GM18520 (cell line): ENCODE data around the gene POLR3G.

ENCODE experiments used
- ATAC-seq: cut with Tn5 transposase; IDR thresholded peaks from one replicate; pipeline ENCODE4 v1.9.1; 2021; ENCODE audit not compliant: unreplicated experiment

POLR3G gene

DNA sequence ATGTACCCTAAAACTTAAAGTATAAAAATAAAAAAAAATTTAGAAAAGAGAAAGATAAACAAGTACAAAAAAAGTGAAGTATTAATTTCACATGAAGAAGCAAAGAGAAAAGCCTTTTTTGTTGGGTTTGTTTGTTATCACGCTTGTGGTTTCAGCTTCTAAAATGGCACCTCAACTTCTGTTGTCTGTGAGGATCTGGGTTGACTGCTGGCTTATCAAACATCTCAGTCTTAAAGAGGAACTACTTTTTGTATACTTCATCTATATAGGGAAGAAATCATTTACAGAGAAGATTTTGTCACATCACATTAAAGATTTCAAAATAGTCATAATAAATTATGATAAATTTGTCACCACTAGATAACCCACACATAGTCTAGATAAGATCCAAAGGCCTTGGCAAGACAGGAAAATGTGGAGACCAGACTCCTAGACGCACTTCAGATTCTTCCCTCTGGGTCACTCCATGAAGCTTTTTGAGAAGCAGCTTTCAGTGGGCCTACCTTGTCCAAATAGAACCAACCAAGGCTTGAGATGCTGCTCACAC lies 75.1 kb downstream of the POLR3G start:
- no peak for ATAC-seq

DNA sequence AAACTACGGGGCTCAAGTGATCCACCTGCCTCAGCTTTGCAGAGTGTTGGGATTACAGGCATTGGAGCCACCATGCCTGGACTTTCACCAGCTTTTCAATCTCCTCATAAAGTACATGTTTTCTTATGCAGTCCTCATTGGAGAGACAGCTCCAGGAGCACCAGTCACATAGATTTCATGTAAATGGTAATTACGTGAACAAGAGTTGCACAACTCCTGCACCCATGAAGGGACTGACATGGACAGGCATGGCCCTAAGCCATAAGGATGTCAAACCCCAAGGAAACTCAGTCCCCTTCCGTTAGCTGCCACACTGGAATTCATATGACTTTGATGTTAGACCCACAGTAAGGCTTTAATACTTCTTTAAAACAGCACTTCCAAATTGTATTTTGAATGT lies 76.3 kb downstream of the POLR3G start:
- no peak for ATAC-seq

DNA sequence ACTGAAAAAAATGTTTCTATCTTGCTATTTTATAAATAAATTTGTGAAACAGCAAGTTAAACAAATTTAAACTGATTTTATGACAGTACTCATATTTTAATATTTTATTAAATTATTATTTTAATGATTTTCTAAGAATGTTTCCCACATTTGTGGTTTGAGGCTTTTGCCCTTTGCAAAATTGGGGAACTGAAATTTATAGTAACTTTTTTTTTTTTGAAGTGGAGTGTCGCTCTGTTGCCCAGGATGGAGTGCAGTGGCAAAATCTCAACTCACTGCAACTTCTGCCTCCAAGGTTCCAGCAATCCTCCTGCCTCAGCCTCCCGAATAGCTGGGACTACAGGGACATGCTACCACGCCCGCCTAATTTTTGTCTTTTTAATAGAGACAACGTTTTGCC lies 76.7 kb downstream of the POLR3G start:
- ATAC-seq = no peak

DNA sequence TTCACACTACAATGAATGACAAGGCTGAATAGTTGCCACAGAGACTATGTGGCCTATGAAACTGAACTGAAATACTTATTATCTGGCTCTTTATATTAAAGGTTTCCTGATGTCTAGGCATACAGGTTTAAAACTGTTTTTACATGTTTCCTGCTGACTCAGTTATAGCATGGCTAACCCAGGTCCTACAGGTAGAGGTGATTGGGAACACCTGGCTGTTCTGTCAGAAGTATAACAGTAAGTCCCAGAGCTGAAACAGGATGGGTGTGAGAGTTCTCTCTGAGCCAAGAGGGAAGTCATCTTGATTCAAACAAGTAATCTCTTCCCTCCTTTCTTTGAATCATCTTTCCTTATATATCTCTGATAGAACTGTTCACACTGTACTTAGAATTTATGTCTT lies 79.0 kb downstream of the POLR3G start:
- no peak for ATAC-seq

DNA sequence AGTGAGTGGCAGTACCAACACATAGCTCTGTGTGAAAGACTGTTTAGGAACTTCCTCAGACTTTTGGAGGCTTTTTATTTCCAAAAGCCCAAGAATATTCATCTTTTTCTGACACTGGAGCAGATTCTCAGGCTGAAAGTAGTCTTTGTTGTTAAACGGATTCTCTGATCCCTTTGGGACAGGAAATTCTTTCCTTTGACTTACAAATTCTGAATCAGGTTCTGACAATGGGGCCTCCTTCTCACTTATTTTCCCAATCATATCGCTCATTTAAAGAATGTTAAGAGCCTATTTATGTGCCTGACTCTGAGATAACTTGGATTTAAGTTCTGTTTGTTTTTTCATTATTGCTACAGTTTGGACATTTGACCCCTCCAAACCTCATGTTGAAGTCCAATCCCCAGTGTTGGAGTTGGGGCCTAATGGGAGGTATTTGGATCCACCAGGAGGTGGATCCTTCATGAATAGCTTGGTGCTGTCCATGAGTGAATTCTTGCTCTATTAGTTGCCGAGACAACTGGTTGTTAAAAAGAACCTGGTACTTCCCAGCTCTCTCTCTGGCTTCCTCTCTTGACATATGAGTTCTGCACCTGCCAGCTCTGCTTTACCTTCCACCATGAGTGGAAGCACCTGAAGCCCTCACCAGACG lies 79.8 kb downstream of the POLR3G start:
- no peak for ATAC-seq

DNA sequence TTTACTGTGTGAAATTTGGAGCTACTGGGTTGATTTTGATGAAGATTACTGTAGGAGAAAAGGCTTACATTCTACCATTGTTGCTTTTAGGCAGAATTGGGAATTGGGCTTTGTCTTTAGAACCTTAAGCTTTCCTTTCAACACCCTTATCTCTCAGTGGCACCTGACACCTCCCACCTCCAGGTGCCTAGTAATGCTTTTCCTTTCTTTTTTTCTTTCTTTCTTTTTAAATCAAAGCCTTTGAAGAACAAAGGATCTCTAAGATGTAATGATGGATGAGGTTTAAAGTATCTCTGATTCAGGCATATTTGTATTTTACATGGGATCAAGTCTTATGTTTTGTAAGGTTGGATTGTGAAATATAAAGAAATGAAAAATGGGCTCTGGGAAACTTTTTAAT lies 81.0 kb downstream of the POLR3G start:
- ATAC-seq = no peak

DNA sequence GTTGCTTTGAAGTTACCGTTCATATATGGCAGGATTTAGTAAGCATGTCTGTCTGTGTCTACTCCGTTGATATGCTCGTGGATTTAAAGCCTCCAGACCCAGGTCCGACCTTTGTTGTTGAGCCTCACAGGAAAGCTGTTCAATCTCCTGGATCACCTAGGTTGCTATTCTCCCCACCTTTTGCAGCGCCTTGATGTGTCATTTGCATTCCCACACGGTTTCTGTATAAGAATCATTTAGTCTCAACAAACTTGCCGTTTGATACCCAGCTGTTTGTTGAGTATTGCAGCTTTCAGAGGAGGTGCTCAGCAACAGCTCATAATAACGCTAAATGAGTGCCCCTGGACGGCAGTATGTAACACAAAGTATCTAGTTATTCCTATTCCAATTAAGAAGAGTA lies 82.7 kb downstream of the POLR3G start:
- no peak for ATAC-seq

DNA sequence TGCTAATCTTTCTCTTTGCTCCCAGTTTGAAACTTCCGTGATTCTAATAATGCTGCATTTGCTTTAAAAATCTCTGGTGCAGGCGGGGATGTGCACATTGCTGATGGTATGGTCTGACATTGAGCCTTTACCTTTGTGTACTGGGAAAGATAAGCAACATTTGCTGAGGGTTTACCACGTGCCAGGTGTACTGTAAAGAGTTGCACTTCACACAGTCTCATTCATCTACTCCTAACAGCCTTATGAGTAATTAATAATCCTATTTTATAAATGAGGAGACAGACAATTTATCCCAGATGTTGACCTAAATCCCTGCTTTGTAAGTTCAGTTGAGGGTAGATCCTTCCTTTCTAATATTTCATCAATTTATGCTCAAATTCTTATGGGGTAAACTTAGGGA lies 83.2 kb downstream of the POLR3G start:
- no peak for ATAC-seq

DNA sequence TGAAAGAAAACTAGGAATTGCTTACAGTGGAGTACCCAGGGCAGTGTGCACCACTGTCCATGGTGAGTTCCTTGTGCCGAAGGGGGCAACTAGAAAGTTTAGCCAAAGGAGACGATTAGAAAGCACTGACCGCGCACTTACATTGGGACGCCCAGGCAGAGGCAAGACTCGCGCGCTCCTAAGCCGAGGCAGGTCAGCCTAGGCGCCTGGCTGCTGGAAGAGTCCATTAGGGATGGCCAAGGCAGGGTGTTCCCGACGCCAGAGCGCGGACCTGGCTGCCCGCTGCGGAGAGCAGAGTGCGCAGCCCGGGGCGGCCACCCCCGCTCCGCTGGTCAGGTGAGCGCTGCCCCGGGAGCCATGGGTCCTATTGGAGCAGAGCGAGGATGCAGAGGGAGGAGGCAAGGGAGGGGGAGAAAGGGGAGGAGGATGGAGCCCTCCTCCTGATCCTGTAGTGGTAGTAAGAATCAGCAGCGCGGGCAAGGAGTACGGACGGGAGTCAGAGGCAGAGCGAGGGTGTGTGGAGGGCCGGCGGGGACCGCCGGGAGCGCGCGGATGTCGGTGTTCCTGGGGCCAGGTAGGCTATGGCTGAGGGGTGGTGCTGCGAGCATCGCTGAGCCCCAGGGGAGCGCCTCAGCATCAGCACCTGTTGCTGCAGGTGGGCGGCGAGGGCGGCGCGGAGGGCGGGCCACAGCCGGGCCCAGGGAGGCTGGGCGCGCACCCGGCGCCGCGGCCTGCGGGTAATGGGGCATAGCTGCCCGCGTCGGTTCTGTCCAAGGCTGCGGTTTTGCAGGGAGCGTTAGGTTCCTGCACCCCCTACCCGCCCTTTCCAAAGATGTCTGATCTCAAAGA lies 83.9 kb downstream of the POLR3G start, which contains the start of gene ADGRV1:
Gene ADGRV1 (plus strand): TSS at position 454 of the 849 bp plus-strand sequence. CDS start 99 bp downstream, at position 553.
- no peak for ATAC-seq

DNA sequence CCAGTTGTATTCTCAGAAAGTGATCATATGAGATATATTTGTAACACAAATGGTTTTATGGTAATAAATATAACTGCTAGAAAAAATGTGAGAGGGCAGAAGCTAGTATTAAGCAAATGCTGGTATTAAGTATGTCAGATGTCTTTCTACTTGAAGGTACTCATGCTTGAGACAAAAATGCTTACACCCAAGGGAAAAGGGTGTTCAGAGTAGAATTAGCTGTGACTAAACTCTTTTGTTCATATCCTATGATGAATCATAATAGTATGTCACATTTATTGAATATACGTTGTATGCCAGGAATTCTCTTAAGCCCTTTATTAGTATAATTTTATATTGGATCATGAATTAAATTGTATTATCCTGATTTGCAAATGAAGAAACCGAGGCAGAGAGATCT lies 86.1 kb downstream of the POLR3G start:
- ATAC-seq = no peak

DNA sequence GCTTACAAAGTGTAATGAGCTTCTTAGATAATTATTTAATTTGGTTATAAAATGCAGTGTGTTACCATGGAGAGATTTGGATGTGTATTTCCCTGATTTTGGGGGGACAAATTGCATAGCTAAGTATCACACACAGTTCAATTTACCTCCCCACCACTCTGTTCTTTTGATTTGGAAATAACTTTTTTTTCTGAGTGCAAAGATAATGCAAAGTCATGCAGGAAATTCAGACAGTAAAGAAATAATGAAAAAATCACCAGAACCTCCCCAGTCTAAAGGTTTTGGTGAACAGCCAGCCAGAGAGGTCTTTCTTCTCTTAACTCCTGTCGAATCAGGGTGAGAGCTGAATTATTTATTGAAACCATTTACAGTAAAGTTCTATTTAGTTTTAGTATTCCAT lies 87.1 kb downstream of the POLR3G start:
- ATAC-seq = no peak

DNA sequence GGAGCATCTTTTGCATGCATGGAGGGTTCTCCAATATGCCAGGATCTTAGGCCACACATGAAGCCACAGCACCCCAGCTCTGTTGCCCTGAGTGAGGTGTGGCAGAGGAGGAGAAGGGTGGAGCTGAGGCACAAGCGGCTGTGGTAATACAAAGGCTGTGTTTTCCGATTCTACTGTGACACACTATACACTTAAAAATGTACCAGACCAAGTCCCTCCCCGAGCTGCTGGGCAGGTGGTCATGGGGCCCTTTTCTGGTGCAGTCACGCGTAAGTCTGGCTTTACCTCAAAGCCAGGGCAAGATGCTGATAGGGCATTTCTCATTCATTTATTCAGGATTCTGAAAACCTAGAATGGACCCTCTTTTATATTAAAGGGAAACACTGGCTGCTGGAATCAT lies 87.7 kb downstream of the POLR3G start:
- ATAC-seq = no peak

DNA sequence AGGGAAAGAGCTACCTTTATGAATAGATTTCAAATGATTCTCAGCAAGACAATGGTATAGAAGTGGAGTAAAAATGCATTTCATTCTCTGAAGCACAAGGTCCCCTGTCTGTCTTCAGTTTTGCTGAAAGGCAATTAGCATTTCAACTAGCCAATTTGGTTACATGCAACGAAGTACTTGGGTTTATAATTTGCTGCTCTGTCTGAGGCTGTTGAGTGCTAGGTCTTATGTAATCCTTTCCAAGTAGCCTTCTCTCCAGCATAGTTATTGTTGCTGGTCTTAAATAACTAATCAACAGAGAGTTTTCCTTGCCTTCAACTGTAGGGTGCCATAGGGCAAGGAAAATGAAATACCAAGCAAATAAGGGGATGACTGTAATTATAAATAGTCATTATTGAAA lies 88.4 kb downstream of the POLR3G start:
- ATAC-seq = no peak
